SU-DHL-6 (cell line): ENCODE data around the gene PRKG2.

ENCODE experiments used
- EZH2phosphoT487 ChIP-seq: fragments of 200-600 bp; sonication (generic), shearing (Covaris generic); conservative IDR thresholded peaks from 2 replicates; pipeline ENCODE4 v1.6.1; 2018; ENCODE audit warnings: mild to moderate bottlenecking, antibody characterized with exemption, low read length, moderate library complexity, mixed read lengths
- TF ChIP-seq, protein P1 (sequence below): fragments of 200-600 bp; sonication (generic); IDR thresholded peaks from one replicate; pipeline ENCODE4 v1.5.1; 2017; ENCODE audit warnings: antibody characterized with exemption, mild to moderate bottlenecking, low read length, moderate library complexity; ENCODE audit not compliant: insufficient read depth, poor library complexity, severe bottlenecking

DNA sequence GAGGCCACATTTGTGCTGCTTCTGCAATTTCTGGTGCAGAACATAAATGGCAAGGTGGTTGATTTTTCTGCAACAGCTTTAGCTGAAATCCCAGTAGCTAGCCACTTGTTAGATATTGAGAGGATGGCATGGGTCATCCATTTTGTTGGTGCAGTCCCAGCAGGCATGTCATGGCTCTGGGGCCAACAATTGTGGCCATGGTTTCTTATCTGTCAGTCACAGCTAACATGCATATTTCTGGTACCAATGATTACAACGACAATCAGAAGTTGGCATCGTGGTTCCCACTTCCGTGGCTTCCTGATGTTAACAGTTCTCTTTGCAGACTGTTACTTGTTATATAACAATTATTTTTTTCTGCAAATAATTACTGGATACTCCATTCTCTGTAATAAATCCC is 42.8 kb upstream of the PRKG2 start:
- TF ChIP-seq, protein P1, sequence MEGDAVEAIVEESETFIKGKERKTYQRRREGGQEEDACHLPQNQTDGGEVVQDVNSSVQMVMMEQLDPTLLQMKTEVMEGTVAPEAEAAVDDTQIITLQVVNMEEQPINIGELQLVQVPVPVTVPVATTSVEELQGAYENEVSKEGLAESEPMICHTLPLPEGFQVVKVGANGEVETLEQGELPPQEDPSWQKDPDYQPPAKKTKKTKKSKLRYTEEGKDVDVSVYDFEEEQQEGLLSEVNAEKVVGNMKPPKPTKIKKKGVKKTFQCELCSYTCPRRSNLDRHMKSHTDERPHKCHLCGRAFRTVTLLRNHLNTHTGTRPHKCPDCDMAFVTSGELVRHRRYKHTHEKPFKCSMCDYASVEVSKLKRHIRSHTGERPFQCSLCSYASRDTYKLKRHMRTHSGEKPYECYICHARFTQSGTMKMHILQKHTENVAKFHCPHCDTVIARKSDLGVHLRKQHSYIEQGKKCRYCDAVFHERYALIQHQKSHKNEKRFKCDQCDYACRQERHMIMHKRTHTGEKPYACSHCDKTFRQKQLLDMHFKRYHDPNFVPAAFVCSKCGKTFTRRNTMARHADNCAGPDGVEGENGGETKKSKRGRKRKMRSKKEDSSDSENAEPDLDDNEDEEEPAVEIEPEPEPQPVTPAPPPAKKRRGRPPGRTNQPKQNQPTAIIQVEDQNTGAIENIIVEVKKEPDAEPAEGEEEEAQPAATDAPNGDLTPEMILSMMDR, result no peak
- TF ChIP-seq EZH2phosphoT487, result no peak
